HG03432 (cell line): ENCODE measurements around the gene C2orf76.

ENCODE experiments used
- ATAC-seq: cut with Tn5 transposase; IDR thresholded peaks from one replicate; pipeline ENCODE4 v1.9.1; 2021; ENCODE audit warnings: mild to moderate bottlenecking, moderate library complexity; ENCODE audit not compliant: unreplicated experiment

Gene C2orf76

GRCh38 chr2:119338826-119339561 is 27.6 kb downstream of the C2orf76 start:
- ATAC-seq, result peak; percentile 100

DNA sequence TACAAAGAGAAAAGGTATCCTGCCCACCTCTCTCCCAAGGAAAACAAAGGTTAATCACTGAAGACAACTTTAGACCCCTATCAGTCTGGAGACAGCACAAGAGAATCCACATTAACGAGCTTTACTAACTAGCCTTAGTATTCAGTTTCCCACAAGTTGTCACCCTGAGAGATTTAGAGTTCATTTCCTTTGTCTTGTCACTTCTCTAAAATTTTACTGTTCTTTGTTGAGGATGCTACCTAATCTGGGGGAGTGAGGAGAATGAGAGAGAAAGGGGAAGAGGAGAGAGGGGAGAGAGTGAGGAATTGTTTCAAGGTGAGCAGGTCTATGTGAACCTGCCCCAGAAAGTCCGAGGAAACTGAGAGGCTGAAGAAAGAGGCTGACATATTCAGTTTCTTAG is 28.4 kb downstream of the C2orf76 start:
- no peak for ATAC-seq

GRCh38 chr2:119337749-119338148 is 28.9 kb downstream of the C2orf76 start:
- no peak for ATAC-seq

DNA sequence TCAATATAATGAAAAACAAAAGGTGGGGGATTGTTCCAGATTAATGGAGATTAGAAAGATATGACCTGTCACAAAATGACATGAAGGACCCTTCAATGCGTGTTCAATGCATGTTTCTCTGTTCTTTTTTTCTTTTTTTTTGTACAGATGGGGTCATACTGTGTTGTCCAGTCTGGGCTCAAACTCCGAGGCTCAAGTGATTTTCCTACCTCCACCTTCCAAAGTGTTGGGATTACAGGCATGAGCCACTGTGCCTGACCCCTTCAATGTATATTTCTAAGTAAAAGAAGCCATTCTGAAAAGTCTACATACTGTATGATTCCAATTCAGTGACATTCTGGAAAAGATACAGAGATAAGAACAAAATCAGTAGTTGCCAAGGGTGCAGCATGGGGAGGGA is 32.8 kb downstream of the C2orf76 start:
- ATAC-seq, result no peak

DNA sequence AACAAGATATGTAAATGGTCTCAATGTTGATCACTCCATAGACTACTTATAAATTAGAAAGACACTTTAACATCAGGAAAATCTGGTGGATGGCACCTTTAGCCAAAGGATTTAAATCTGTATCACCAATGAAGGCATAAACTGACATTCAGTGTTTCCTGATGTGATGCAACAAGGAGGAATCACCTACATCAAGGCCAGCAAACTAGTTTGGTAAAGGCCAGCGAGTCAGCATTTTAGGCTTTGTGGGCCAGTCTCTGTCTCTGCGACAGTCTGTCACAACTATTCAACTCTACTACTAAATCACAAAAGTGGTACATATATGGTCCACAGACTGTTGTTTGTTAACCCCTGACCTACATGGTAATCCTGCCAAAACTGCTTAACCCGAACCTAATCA is 33.3 kb downstream of the C2orf76 start:
- no peak for ATAC-seq

- ATAC-seq, result no peak
Observed at GRCh38 chr2:119332953-119333352, 33.7 kb downstream of the C2orf76 start.

GRCh38 chr2:119327431-119327830 is 39.2 kb downstream of the C2orf76 start:
- no peak for ATAC-seq

DNA sequence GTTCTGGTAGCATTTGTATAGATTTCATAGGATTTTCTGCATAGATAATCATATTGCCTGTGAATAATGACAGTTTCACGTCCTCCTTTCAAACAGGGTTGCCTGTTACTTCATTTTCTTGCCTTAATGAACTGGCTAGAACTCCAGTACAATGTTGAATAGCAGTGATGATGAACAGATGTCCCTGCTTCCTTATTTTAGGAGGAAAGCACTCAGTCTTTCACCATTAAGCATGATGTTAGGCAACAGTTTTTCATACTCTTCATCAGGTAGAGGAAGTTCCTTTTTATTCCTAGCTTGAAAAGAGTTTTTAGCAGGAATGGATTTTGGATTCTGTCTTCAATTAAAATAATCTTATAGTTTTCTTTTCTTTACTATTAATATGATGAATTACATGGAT is 39.7 kb downstream of the C2orf76 start:
- no peak for ATAC-seq

DNA sequence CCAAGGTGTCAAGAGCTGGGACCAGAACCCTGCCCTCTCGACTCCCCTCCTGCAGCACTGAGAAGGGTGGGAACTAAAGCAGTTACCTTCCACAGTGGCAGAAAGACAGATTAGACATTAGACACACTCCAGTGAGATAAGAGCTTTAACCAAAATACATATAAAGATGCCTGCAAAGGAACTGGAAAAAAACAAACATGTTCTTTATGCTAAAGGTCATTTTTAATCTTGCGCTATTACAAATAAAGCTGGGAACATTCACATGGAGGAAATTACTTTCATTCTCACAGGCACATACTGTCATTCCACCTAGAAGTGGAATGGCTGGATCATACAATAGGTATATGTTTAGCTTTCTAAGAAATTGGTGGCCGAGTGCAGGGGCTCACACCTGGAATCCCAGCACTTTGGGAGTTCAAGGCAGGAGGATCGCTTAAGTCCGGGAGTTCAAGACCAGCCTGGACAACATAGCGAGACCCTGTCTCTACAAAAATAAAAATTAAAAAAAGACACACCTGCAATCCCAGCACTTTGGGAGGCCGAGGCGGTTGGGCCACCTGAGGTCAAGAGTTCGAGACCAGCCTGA is 41.9 kb downstream of the C2orf76 start:
- ATAC-seq, result no peak

GRCh38 chr2:119323459-119323858 is 43.2 kb downstream of the C2orf76 start:
- ATAC-seq, result no peak

GRCh38 chr2:119319593-119319992 is 47.0 kb downstream of the C2orf76 start:
- ATAC-seq, result no peak

DNA sequence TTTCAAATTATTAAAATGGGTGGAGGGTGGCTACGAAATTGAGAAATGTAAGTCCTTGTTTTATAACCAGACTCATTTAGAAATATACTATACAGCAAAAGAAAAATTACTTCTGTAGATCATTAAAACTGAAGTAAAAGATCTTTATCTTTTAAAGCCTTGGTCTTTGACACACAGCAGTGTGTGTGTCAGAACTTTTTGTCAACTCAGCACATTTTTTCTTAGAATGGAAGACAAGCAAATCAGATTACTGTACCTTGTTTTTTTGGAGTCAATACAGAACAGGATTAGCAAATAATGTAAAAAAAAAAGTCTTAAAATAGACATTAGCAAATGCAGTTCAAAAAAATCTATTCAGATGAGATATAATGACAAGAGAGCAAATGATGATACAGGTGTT is 49.1 kb downstream of the C2orf76 start:
- no peak for ATAC-seq

DNA sequence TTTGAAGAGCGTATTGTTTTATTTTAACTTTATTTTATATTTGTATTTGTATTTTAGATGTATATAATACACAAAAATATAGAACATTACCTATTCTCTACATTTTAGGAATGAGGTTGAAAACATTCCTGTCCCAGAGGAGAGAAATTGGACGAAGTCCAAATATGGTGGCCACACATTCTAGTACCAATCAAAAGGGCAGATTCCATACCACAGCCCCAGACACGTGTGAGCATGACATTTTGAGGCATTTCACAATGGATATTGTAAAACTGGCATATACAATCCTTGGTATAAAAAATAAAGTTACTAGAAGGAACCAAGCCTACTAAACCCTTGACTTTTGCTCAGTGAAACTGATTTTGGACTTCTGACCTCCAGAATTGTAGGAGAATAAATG is 50.6 kb downstream of the C2orf76 start:
- no peak for ATAC-seq

- no peak for ATAC-seq
Observed at GRCh38 chr2:119315241-119315925, 51.3 kb downstream of the C2orf76 start.

- ATAC-seq, result no peak
Observed at GRCh38 chr2:119311831-119312230, 54.8 kb downstream of the C2orf76 start.

DNA sequence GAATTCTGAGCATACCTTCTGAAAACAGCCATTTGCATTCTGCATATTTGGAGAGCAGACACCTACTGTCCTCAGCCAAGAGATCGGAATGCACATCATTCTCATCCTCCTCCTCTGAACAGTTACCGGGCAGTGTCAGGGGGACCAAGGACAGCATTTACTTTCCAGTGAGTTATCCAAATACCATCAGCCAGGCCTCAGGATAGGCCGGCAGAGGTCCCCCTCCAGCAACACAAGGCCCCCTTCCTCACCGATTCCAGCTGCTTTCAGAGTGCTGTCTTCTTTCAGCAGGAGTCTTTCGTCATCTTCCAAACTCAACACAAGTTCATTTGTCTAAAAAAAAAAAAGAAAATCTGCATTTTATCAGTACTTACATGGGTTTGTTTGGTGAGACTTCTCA is 55.3 kb downstream of the C2orf76 start:
- peak; percentile 37 for ATAC-seq

GRCh38 chr2:119308793-119309330 is 57.8 kb downstream of the C2orf76 start:
- no peak for ATAC-seq

- ATAC-seq, result no peak
Observed at GRCh38 chr2:119307419-119308140, 59.1 kb downstream of the C2orf76 start.

DNA sequence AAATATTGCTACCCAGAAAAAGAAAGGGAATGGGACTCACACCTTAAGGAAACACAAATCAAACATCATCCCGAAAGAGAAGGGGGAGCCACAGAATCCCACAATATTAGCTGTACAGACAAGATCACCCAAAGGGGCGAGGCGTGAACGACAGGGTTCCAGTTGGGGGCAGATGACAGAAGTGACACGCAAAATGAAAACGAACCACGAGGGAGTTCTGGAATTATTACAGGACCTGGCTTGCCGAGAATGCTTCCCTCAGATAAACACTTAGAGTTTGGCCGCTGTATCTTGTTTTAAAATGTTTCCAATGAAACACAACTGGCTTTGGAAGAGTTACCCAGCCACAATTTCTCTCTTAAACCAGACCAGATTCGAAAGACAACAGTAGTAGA is 60.4 kb downstream of the C2orf76 start:
- ATAC-seq, result no peak

DNA sequence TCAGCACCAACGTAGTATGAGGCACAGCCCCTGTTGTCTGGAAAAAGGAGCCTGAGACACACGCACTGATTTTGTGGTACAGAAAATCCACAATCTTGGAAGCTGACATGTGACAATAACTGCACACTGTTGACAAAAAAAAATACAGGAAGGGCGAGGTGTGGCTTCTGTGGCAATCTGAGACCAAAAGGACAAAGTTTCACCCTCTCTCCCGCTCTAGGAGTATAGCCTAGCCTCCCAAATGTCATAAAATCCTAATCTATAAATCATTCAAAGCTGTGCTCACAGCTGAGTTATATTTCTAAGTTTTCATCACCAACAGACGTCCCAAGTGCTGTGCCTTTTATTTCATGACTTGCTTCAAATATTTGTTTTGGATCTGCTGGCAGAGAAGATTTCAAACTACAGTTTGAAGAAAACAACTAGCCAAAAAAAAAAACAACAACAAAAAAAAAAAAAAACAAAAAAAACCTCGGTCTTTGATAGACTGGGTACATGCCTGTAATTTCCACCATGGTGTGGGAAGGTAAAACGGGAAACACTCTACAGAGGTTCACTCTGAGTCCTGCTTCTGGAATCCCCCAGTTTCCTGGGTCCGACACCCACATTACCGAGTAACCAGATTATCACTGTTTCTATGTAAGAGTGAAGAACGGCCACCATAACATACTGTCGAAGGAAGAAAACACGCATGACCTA is 61.0 kb downstream of the C2orf76 start:
- ATAC-seq, result no peak

GRCh38 chr2:119304847-119305246 is 61.8 kb downstream of the C2orf76 start:
- ATAC-seq, result no peak
